Activated CD4-positive, alpha-beta T cell treated with anti-CD3 and anti-CD28 coated beads for 36 hours (primary cell): ENCODE results near the gene ACOT6. TPM values are rescaled to one million over a fixed set of nuclear protein-coding genes. Genes with fewer than 3 reads are reported as not detected.

Source experiments
- total RNA-seq, 2 experiments: library from RNA; stranded (reverse); gene quantifications; one replicate each; pipeline ENCODE4 v1.2.3, GENCODE V29; 2021

The ACOT6 gene
- total RNA-seq, 2 experiments from 2014 or later = 0.18 TPM; not detected in 1

Other genes starting within 250 kb of the ACOT6 start
- 10 to 100 TPM; 35.7 to 54.9 TPM for gene NUMB, start 154.0 kb upstream of the ACOT6 start, total RNA-seq
- gene RIOX1, start 121.6 kb upstream of the ACOT6 start, total RNA-seq = 10 to 100 TPM; 12.8 to 12.9 TPM
- under 1 TPM; 0.78 to 0.91 TPM for gene ACOT1, start 75.4 kb upstream of the ACOT6 start, total RNA-seq
- under 1 TPM in 1 of 2 experiments, not detected in 1; 0.05 TPM for gene HEATR4, start 53.6 kb upstream of the ACOT6 start, total RNA-seq
- 1 to 10 TPM; 2.8 to 5.0 TPM for gene ACOT2, start 43.3 kb upstream of the ACOT6 start, total RNA-seq
- gene ACOT4, start 20.6 kb upstream of the ACOT6 start, total RNA-seq = 1 to 10 TPM; 3.0 to 3.1 TPM
- 1 to 10 TPM; 3.7 to 6.8 TPM for gene DNAL1, start 32.5 kb downstream of the ACOT6 start, total RNA-seq
- gene PNMA1, start 101.9 kb downstream of the ACOT6 start, total RNA-seq = 10 to 100 TPM; 23.2 to 28.8 TPM
- gene PTGR2, start 239.3 kb downstream of the ACOT6 start, total RNA-seq = 10 to 100 TPM; 12.6 to 14.3 TPM